ENCODE results near the gene GRIK3.

Gene GRIK3

GRCh38 chr1:36752891-36753361 is 281.4 kb downstream of the GRIK3 start:
- no peak for DNase-seq

GRCh38 chr1:36752431-36752830 is 281.9 kb downstream of the GRIK3 start:
- DNase-seq: no peak

- DNase-seq: no peak
Measured at GRCh38 chr1:36751525-36751924, 282.8 kb downstream of the GRIK3 start.

- no peak for DNase-seq
Measured at GRCh38 chr1:36748466-36748865, 285.8 kb downstream of the GRIK3 start.

Measured in NCI-H1417 treated with DMSO at 0.1 percent for 48 hours (cell line).